Measurements from ENCODE around the gene SLF1.

DNA sequence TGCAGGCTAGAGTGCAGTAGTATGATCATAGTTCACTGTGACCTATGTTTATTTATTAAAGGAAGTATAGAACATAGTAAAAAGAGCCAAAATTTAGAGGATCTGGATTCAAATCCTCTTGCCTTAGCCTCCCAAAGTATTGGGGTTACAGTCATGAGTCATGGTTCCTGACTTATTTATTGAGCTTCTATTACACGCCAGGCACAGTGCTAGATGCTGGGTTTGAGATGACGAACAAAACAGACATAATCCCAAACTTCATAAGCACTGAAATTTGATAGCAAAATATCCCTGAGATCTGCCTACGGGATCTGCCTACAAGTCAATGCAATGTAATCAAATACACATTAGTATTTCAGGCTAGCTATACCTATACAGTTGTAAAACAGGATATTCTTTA is 2.6 kb upstream of the SLF1 start:
- TF ChIP-seq, protein P1, sequence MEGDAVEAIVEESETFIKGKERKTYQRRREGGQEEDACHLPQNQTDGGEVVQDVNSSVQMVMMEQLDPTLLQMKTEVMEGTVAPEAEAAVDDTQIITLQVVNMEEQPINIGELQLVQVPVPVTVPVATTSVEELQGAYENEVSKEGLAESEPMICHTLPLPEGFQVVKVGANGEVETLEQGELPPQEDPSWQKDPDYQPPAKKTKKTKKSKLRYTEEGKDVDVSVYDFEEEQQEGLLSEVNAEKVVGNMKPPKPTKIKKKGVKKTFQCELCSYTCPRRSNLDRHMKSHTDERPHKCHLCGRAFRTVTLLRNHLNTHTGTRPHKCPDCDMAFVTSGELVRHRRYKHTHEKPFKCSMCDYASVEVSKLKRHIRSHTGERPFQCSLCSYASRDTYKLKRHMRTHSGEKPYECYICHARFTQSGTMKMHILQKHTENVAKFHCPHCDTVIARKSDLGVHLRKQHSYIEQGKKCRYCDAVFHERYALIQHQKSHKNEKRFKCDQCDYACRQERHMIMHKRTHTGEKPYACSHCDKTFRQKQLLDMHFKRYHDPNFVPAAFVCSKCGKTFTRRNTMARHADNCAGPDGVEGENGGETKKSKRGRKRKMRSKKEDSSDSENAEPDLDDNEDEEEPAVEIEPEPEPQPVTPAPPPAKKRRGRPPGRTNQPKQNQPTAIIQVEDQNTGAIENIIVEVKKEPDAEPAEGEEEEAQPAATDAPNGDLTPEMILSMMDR (IDR thresholded peaks at IDR 0.05; ENCODE audit: low read depth, low read length, poor library complexity, severe bottlenecking): no peak
- TF ChIP-seq EZH2phosphoT487 (IDR thresholded peaks at IDR 0.05; ENCODE audit: borderline replicate concordance, low read length): no peak

Data from DOHH2 (cell line).